Measurements from ENCODE around the gene MRPL58.
"Not testable (repeated sequence)": the region's sequence is repeated elsewhere in the genome, so short reads cannot be mapped to it uniquely, and the experiment has no call there.

Gene MRPL58

DNA sequence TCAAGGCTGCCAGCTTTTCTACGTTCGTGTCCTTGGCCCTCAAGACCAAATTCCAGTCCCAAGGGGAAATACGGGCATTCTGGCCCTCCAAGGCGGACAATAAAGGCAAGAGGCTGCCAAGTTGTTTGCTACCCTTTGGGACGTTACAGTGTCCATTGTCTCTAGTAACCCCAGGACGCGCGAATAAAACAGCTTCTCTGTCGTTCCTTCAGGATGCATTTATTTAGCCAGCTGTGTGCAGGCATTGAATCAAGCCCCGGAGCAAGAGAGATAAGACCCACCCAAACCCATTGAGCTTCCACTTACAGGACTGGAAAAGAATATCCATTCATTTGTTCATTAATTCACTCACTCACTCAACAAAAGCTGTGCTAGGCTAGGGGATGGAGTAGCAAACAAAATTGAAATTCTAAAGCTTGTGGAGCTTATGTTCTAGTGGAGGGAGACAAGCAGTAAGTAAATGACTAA, 656 bp downstream of the MRPL58 start:
- no peak for DNase-seq (ENCODE audit: low spot score)

DNA sequence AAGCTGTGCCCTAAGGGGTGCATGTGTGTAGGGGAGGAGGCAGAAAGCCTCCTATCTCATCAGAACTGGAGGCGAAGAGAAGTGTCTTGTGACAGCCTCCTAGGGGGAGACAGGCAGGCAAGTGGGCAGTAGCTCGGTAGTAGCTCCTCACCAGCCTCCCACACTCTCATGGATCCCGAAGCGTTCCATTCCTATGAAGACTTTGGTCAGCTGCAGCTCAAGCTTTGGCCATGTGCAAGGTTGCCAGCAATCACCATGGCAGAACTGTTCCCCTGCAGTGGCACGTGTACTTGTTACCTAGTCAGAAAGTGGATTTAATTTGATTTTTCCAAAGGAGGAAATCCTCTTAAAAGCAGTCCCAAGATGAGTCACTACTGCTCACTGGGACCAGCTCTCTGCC, 6.7 kb downstream of the MRPL58 start:
- no peak for DNase-seq (ENCODE audit: low spot score)

DNA sequence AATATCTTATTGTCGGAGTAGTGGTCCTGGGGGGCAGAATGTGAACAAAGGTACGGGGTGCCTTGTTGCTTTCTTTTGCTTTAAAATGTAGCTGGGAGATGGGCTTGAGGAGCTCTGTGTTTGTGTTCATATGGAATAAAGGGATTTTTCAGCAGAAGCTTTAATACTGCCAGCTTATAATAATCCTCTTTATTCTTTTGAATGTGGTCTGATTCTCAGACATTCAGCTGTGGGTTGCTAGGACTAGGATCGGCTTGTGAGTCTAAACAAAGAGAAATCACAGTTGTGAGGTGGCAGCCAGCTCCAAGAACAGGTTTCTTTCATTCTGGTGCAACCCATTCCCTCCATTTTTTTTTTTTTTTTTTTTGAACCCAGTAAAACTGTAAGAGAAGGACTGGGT, 7.2 kb downstream of the MRPL58 start:
- DNase-seq (ENCODE audit: low spot score): peak; percentile 77

DNA sequence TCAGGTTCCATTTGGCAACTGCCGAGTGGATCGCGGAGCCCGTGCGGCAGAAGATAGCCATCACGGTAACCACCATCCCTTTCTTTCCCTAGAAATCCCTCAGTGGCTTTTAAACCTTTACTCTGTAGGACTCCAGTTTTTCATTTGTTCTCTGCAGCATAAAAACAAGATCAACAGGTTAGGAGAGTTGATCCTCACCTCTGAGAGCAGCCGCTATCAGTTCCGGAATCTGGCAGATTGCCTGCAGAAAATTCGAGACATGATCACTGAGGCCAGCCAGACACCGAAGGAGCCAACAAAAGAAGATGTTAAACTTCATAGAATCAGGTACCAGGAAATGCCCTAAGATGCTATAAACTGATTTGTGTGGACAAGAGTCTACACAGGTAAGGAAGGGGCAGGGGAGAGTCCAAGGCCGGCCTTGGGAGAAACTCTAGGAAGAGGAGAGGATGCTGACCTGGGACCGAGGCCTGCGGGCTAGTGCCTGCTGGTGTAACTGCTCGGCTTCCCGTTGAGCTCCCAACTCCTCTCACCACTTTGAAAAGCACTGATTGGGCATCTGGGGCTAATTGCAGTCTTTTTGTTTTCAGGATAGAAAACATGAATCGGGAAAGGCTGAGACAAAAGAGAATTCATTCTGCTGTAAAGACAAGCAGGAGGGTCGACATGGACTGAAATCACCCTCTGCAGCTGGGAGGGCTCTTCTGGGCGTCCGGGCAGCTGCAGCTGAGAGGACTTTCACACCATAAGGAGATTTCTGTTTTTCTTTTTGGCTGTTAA, 8.1 kb downstream of the MRPL58 start:
- DNase-seq (ENCODE audit: low spot score): no peak

DNA sequence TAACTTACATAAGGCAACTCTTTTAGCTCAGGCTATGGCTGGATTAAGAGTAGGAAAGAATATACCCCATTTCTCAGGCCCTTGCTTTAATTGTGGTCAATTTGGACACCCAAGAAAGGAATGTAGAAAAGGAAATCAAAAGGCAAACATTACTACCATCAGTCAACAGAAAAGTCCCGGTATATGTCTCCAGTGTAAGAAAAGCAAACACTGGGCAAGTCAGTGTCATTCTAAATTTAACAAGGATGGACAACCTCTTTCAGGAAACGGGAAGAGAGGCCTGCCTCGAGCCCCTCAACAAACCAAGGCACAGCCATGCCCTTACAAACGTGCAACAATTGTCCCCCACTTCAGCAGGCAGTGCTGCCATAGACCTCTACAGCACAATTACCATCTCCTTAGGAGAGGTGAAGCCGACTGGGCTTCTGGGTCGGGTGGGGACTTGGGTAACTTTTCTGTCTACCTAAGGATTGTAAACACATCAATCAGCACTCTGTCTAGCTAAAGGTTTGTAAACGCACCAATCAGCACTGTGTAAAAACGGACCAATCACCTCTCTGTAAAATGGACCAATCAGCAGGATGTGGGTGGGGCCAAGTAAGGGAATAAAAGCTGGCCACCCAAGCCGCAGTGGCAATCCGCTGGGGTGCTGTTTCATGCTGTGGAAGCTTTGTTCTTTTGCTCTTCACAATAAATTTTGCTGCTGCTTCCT, 12.4 kb downstream of the MRPL58 start:
- DNase-seq (ENCODE audit: low spot score): no peak

- DNase-seq (ENCODE audit: low spot score): not testable (repeated sequence)
These were observed 12.9 kb downstream of the MRPL58 start for GRCh38 chr17:75025398-75025734.

DNA sequence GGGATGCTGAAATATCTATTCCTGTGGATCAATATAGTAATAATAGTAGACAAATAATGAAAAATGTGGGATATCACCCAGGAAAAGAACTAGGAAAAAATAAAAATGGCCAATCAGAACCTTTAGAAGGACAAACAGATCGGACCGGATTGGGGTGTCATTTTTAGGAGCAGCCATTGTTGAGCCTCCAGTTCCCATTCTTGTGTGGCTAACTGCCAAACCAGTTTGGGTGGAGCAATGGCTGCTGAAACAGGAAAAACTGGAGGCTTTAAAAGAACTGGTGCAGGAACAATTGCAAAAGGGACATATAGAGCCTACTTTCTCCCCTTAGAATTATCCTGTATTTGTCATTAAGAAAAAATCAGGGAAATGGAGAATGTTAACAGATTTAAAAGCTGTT, 14.2 kb downstream of the MRPL58 start:
- DNase-seq (ENCODE audit: low spot score): not testable (repeated sequence)

DNA sequence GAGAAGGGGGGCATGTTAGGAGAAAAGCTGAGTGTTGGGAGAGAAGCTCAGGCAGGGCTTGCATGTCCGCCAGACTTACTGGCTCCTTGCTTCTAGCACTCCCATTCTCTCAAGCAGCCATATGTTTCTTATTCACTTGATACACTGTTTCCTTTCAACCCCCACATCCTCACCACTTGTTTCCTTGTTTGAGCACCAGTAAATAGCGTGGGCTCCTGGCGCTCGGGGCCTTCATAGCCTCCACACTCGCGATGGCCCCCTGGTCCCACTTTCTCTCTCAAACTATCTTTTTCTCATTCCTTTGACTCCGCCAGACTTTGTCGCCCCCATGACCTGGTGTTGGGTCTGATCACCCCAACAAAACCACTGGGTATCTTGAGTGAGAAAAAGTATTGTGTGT, 17.7 kb downstream of the MRPL58 start:
- no peak for DNase-seq (ENCODE audit: low spot score)

DNA sequence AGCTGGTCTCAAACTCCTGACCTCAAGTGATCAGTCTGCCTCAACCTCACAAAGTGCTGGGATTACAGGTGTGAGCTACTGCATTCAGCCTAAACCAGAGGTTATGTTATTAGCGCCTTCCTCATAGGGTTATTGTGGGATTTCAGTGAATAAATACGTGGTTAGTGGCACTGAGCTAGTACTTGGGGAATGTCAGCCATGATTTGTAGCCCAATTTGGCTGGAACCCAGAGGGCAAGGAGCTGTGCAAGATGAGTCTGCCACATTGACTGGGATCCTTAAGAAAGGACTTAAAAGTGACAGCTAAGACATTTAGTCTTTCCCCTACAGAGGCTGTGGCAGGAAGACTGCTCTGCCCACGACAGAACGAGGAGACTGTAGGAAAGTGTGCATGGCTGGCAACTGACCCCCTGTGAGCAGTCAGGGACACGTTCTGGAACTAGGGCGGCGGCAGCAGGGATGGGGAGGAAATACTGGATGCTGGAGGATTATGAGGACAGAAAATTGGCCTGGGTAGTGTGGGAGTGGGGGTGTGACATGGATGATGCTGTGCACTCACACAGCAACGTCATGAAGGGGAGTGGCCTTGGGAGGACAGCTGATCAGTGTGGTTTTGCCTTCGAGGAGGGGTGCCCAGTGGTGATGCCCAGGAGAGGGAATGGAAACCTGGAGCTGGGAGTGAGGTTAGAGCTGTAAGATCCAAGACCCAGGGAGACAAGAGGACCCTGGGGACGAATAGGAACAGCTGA, 19.7 kb downstream of the MRPL58 start:
- DNase-seq (ENCODE audit: low spot score): peak; percentile 85

GRCh38 chr17:75032720-75033280, 20.3 kb downstream of the MRPL58 start:
- no peak for DNase-seq (ENCODE audit: low spot score)

DNA sequence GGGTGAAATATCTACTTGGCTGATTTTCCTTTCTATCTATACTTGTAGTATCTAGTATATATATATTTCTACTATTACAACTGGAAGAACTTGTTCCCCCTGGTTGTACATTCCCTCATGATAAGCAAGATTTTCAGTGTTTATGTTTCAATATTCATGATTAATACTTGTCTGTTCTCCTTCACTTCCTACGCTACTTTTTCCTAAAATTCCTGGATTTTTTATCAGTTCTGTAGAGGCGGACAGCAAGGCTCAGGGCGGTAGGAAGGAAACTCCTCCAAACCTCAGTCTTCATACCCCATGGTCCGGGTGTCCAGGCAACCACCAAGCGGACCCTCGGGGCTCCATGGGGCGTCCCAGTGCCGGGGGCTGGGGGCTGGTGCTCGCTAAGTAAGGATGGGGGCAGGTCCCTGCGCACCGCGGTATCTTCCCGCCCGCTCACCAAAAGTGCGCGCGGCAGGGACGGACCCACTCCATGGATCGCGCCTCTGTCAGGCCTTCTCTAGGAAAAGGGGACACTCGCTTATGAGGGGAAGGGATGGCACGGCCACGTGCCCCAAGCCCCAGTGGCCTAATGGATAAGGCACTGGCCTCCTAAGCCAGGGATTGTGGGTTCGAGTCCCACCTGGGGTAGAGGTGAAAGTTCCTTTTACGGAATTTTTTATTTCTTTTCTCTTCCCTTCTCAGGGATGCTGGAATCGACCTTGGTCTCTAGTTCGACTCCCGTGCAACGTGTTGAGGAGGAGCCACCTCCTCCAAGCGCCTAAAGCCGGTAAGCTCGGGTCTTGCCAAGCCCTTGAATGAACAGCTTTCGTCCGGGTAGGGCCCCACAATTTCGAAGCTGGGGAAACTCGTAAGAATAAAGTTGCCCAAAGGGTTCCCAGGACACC, 21.1 kb downstream of the MRPL58 start:
- peak; percentile 95 for DNase-seq (ENCODE audit: low spot score)

DNA sequence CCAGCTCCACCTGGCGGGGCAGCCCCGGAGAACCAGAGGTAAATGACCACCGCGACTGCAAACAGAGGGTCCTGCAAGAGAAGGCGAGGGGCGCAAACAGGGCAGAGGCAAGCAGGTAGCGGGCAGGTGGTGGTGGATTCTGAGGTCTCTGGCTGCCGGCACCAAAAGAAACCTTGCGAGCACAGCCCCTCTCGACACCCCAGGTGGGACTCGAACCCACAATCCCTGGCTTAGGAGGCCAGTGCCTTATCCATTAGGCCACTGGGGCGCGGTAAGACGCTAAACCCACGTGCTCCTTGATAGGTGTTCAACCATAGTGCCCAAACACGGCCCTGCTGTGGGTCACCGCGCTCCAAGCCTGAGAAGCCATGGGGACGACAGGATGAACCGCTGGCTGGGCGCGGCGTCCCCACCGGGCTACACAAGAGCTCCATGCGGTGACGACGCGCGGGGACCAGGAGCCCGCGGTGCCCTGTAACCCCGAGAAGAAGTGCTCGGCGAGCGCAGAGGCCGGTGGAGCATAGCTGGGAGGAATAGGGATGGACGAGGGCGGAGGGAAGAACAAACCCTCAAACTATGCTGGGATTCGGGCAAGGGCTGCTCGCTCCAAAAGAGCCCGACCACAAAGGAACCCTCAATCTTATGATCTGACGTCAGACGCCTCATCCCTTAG, 21.9 kb downstream of the MRPL58 start:
- DNase-seq (ENCODE audit: low spot score): peak; percentile 83

GRCh38 chr17:75036643-75037268, 24.3 kb downstream of the MRPL58 start:
- DNase-seq (ENCODE audit: low spot score): no peak

DNA sequence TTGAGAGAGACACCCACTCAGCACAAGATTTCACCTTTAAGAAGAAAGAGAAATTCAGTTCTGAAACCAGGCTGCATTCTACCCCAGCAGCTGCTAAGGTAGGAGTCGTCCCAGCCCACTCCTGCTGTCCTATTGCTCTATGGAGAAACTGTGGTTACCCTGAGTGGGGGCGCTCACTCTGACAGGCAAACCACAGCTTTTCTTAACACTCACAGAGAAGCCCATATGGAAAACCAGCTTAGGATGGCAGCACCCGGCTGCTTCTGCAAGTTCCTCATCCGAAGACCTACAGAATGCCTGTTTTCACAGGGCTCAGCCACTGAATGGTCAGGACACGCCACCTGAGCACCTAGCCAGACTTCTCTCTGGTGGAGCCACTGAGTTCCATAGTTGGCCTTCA, 26.8 kb downstream of the MRPL58 start:
- no peak for DNase-seq (ENCODE audit: low spot score)

DNA sequence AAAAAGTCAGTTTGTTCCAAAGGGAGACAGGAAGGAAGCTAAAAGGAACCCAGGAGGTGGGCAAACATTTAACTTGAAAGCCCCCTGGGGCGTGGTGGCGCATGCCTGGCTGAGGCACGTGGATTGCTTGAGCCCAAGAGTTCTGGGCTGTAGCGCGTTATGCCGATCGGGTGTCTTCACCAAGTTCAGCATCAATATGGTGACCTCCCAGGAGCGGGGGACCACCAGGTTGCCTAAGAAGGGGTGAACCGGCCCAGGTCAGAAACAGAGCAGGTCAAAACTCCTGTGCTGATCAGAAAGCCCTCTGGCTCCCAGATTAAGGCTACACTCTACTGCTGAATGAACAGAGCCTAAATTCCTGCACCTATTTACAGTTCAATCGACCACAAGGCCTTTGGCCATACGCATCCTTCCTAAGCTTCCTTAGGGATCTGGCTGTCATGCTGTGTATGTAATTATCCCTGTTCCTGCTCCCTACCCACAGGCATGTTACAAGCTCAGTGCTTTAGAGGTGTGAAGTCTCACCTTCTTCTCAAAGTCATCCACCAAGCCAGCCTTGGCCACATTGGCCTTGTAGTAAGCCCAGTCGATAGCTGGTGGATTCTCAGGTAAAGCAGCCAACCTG, 29.3 kb downstream of the MRPL58 start:
- DNase-seq (ENCODE audit: low spot score): no peak

DNA sequence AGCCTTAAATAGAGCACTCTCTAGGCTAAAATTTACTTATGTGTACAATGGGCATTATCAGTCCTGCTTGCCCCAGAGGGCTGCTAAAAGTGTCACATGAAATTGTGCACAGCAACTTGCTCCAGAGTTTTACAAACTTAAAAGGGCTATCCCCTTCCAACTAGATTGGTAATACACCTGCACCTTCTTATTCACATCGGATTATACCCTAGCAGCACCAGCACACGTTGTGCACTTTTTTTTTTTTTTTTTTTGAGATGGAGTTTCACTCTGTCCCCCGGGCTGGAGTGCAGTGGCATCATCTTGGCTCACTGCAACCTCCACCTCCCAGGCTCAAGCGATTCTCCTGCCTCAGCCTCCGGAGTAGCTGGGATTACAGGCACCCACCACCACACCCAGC, 31.3 kb downstream of the MRPL58 start:
- DNase-seq (ENCODE audit: low spot score): not testable (repeated sequence)

DNA sequence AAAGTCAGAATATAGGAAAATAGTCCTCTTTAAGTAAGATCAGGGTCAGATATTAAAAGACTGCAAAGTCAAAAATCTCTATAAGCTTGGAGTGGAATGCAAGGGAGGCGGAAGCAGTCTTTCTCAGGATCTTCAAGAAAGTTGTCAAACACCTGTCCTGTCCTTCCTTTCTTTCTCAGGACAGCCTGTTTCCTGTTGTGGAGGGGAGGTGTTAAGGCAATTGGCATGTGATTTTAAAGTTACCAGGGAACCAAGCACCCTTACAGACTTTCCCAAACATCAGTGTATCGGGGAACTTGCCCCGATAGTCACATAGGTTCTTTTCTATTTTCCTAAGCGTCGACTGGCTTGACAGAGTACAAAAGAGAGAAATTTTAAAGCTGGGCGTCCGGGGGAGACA, 32.2 kb downstream of the MRPL58 start:
- DNase-seq (ENCODE audit: low spot score): no peak

DNA sequence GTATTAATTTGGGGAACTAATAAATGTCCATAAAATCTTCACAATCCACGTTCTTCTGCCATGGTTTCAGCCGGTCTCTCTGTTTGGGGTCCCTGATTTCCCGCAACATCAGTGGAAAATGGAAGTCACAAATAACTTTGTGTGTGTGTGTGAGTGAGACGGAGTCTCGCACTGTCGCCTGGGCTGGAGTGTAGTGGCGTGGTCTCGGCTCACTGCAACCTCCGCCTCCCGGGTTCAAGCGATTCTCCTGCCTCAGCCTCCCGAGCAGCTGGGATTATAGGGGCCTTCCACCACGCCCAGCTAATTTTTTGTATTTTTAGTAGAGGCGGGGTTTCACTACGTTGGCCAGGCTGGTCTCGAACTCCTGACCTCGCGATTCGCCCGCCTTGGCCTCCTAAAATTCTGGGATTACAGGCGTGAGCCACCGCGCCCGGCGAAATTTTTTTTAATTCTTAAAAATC, 33.5 kb downstream of the MRPL58 start:
- not testable (repeated sequence) for DNase-seq (ENCODE audit: low spot score)

GRCh38 chr17:75046407-75047289, 34.2 kb downstream of the MRPL58 start, which contains the start of the genes ATP5PD and KCTD2:
TSS of gene ATP5PD (minus strand) at chr17:75046969. CDS start at chr17:75042650, 4,319 bp downstream.
TSS of gene KCTD2 (plus strand) at chr17:75047225. CDS start at chr17:75047251, 26 bp downstream.
- DNase-seq (ENCODE audit: low spot score): peak; percentile 99

Data from D341Med (cell line).